GM21381 (cell line): ENCODE measurements around the gene CRACDL.

Experiments
- ATAC-seq: cut with Tn5 transposase; IDR thresholded peaks from one replicate; pipeline ENCODE4 v1.9.1; 2021; ENCODE audit warnings: mild to moderate bottlenecking, moderate library complexity; ENCODE audit not compliant: unreplicated experiment

Gene CRACDL

DNA sequence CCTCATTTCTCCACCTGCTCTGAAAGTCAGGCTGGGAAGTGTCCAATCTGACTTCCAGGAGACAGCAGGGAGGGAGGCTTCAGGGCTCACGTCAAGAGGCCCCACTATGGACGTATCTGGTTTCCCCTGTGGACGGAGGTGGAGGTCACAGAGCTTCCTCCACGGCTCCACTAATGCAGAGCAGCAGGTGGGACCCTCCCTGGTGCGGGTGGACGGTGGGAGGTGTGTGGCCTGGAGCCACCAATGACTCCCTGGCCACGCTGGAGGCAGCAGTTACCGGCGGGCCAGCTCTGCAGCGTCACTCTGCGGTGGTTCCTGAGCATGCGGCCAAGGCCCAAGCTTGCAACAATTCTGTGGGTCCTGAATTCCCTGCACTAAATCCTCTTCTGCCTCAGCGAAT lies 9.0 kb downstream of the CRACDL start:
- no peak for ATAC-seq

DNA sequence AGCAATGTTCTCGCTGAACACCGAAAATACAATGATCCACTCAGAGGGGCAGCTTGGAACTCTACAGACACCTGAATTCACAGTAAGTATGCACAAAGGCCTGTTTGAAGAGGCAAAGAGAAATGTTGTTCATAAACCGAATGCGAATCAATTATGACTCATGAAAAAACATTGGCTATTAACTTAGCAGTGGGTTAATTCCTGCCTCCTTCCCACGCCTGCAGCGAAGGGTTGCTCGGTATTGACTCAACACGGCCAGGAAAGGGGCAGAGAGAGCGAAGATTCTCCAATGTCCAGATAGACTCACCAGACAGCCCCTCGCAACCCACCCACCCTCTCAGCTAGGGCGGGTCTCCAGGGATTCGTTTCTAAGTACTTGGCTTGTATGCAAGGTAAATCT lies 9.4 kb downstream of the CRACDL start:
- no peak for ATAC-seq

DNA sequence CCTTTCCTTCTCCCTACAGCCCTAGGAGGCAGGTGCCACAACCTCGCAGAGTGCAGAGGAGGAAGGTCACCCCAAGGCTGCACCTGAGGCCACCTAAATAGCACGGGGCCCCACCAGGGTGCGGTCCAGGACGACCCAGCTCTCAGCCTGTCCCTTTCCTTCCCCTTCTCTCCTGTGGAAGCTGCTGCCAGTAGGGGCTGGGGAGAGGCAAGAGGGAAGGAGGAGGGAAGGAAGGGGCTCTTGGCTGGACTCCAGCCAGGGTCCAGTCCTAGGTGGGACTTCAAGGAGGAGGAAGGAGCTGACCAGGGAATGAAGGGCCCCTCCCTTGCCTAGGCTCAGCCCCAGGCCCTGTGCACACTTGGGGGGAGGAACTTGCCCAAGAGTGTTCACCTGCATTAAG lies 11.1 kb downstream of the CRACDL start:
- ATAC-seq, result no peak

DNA sequence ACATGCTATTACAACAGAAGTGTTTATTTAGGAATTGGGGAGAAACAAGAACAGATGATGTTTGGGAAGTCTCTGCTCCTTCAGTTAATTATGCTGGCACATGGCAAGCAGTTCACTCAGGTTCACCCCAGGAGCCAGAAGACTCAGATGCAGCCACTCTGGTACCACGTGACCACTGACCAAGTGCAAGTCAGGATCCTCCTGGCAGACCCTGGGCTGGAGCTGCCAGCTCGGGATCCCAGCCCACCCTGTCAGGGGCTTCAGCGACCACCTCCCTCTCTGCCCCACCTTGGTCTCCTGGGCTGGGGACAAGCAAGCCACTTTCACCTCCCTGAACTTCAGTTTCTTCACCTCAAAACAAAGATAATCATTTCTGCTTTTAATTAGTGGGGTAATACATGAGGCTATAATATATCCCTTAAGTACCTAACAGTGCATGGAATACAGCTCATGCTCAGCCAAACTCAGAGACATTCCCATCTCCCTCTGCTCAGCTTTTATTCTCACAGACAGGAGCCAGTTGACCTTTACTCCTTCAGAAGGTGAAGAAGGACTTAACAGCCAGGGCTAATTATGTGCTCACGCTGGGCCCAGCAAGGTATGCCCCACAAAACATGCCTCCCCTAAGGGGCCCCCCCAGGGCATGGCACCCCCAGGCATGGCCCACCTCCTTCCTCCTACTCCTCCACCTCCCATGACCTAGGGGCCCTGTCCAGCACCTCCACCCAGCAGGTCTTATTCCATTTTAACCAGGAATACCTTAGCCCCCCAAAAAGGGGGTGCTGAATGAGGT lies 11.8 kb downstream of the CRACDL start:
- ATAC-seq, result no peak

DNA sequence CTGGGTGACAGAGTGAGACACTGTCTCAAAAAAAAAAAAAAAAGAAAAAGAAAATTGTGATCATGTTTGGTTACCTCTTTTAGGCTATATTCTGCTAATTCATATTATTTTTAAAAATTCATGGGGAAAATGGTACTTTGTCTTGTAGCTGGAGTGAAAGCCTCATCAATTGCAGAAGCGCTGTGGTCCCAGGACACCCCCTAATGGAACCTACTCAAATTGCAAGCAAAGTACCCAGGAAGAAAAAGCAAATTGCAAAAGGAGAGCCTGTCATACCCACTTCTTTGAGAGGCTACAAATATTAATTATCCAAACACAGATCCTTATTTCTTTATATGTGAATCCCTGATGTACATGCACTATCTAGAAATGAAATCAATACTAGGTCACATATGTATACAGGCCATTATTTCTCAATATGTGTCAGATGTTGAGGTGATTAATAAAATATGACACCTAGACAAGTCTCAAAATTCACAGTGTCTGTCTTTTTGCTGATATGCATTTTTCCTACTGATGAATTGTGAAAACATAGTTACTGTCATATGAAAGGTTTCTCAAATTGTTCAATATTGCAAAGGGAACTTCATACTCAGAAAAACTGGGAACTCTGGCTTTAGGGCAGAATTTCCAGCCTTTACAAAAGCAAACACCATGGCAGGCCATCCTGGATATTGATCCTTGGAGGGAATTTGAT lies 12.6 kb downstream of the CRACDL start:
- ATAC-seq, result no peak

DNA sequence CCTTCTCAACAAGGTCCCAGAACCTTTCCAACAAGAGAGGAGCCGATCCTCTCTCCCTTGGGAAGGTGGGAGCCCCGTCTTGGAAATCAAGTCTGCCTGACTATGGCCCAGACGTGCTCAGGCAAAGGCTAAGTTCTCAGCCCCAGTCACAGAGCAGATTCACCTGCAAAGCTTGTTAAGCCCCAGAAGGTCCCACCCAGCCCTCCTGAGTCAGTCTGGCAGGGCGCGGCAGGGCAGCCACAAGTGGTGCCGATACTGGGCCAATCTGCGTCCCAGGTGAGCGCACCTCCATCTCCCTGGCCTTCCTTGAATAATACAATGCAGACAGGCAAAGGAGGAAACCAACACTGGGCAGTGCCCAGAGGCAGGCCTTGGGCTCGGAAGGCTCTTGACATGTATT lies 15.0 kb downstream of the CRACDL start:
- no peak for ATAC-seq

DNA sequence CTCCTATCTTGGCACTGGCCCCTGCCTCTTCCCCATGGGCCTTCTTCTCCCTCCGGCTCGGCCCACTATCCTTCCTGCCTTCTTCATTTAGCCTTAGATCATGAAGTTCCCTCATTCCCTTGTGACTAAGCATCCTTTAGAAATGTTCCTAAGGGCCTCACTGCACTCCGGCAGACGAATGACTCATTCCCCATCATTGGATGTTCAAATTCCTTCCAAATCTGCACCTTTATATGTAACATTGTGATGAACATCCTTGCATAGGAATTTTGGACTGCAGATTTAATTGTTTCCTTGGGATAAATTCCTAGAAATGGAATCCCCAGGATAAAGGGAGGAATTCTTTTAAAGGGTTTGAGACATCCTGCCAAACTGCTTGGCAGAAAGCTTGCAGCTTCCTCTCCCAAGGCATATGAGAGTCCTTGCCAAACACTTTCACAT lies 19.0 kb downstream of the CRACDL start:
- ATAC-seq, result no peak

DNA sequence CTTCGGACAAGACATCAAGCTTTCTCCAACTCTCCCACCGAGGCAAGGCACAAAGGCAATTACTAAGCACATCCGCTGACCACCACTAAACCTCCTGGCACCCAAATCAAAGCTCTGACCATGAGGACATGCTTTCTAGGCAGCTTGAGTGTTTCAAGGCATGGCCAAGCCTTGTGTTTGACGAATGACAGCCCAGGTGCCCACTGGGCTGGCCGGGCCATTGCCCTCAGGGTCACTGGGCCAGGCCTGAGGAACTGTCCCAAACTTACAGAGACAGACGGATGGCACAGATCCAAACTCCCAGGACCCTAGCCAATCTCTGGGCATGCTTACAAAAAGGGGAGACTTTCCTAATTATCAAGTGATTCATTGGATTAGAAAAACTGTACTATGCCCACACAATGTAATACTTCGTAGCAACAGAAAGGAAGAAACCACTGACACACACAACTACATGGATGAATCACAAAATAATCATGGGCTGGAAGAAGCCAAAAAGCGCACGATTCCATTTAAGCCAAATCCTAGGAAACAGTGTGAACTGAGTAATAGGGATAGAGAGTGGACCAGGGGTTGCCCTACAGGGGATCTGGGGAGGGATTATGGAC lies 20.2 kb downstream of the CRACDL start:
- no peak for ATAC-seq

DNA sequence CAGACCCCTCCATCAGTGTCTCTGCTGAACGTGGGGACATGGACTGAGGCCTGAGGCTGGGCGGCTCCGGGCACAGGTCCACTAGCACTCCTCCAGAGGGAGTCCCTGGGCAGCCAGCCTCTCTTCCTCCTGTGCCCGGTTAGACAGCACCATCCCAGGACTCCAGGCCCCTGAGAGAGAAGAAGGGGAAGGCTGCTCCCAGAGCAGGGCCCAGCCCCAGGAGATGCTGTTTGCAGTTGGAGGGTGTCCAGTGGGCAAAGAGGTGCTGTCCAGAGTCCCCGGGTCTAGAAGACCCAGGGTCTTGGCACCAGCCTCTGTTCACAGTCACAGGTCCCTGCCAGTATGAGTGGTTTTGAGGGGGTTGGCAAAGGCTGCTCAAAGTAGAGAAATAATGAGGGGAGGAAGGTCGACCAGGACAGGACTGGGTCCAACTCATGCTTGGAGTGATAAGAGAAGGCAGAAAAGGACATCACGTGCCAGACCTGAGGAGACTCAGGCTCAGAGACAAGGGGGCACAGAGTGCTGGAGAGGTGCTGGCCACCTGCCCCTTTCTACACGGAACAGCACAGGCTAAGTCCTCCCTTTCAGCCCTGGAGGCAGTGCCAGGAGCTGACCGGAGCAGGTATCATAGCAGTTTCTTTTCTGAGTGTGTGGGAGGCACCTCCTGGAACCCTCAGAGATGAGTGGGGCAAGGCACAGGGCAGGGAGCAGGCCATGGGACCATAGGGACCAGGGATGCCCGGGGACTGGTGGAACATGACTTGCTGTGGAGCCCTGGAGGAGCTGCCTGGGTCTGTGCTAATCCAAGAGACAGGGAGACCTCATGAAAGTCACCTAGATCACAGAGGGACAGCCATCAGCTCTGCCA lies 21.1 kb downstream of the CRACDL start:
- ATAC-seq, result no peak

DNA sequence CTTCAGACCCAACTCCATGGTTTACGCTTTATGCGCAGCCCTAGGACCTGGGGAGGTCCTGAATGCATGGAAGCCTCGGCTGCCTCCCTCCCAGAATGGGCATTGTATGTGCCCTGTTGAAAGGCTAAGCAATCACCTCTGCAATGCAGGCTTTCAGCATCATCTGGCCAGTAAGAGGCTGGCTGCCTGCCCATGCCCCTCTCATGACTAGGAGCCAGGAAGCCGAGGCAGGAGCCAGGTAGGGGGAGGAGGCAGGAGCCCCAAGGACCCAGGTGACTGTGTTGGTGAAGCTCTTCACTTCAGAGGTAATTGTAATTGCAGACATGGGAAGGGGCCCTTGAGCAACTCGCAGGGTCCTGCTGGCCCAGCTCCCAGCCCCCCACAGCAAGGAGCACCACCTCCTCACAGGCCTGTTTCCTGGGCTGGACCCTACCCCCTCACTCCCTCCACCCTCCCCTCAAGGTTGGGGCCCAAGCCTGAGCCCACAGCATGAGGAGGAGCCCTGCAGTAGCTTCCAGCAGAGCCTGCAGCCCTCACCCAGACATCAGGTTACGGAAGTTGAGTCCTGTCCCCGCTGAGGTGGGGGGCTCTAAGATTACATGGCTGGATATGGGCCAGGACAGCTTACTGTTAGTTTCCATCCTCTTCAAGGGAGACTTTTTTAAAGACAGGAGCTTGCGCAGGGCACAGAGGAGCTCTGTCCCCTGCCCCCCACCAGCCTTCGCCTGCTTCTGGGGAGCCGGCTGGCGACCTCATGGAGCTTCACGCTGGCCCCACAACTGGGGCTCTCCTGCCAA lies 21.9 kb downstream of the CRACDL start:
- ATAC-seq, result no peak

DNA sequence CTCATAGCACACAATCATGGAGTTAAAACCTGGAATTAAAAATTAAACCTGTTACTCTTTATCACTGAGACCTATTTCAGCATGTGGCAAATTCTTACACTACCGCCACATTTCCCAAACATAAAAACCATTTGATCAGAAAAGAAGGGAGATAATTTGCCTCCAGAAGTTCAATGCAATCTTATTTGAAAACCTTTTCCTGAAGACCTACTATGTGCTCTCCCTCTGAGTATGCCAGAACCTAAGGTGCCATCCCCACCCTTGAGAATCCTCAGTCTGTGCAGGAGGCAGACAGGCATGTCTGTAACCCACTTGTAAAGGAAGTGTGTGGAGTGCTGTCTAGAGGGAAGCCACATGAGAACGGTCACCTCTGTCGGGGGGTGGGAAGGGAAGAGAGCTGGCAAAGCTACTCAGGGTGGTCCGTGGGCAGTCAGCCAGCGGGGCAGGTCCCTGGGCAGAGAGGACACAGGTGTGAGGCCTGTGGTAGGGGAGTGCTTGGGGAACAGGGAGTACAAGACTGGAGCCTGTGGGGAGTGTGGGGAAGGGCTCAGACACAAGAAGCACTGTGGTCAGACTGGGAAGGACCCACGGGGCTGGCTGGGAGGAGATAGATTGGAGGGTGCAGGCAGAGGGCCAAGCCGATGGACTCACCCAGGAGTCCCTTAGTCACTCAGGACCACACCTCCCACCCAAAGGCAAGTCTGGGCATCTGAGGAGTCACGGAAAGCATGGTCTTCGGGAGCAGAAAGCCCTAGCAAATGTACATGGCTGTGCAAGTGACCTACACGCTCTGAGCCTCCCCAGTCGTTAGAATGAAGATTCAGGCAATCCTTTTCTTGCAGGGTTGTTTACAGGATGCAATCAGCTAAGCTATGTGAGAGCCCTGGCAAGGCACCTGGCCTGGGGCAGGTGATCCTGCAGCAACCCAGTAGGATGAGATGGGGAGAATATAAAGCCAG lies 22.8 kb downstream of the CRACDL start:
- ATAC-seq, result no peak

DNA sequence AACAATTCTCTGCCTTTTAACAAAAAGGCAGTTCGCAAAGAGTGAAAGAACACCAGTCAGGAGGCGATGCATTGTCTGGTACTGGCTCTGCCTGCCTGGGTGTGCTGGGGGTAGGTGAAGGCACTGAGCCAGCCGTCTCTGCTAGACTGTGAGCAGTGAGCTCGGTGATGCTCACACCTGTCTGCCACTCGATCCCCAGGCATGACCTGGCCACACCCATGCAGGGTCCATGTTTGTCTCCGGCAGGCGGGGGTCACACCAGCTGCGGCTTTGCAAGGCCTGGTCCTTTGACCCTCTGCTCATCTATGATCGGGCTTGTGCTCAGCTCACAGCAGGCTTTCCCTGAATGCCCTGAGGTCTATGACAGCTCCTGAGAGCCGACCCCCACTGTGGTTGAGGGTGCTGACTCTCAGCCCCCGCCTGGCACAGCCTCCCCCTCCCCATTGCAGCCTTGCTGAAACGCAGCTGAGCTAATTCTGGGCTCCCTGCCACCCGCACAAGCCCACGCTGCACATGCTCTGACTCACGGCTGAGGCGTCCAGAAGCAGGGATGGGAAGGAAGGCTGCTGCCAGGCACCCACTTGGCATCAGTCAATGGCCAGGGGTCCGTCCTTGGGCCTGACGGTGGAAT lies 23.7 kb downstream of the CRACDL start:
- no peak for ATAC-seq

DNA sequence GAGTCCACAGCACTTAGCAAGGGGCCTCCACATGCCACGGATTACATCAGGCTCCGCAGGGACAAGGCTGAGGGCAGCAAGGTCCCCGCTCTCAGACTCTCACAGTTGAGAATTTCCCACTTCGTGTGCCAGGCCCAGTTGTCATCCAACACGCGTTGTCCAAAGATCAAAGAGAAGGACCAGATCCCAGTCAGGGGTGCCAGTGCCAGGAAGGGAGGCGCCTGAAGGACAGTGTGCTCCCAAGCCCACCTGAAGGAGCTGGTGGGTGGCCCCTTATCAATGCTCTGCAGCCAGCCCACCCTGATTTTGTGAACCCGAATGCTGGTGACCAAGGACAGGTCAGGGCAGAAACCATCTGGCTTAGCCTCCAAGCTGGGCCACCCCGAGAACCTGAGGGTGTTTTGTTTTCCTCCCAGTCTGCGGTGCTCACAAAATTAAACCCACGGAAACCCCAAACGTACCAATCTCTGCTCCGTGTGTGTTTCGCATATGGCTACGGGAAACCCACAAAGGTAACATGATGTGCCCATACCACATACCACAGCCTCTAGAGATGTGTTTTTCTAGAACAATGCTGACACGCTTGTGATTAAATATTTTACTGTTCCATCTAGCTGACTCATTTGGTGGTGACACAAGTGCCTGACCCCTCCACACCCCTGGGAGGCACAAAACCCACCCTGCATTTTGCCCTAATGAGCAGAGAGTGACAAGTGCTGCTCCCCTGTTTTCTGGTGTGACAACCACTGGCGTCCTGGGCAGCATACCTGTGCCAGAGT lies 24.5 kb downstream of the CRACDL start:
- ATAC-seq, result no peak

DNA sequence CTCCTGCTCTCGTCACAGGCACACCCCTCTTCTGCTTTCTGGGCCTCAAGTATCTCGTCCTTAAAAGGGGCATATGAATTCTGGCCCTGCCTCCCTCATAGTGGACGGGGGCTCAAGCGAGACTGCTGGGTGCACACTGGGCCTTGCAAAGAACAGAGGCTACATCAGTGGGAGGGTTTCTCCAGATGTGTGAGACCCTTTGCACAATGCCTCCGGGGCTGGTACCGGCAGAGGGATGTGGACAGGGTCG lies 25.0 kb downstream of the CRACDL start:
- no peak for ATAC-seq

DNA sequence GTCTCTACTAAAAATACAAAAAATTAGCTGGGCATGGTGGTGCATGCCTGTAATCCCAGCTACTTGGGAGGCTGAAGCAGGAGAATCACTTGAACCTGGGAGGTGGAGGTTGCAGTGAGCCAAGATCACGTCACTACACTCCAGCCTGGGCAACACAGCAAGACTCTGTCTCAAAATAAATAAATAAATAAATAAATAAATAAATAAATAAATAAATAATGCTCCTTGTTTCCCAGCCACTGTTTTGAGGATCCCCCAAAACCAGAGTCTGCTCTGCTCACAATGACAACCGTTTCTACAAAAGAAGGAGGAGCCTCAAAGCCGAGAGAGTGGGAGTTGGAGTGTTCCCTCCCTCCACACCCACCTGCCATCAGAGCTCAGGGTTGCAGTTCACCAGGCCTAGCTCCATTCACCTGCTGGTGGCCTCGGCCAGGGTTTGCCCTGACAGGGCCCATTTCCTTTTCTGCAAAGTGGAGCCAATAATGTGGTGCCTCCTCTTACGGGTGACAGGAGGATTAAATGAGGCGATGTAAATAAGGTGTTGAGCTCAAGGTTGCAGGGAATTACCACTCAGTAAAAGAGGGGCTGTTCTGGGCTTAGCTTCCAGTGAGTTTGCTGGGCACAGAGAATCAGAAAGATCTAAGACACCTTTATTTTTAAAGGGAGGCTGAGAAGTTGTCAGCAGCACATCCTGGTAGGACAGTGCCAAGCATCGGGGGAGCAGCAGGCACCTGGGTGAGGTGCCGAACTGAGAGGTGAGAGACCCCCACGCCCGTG lies 25.5 kb downstream of the CRACDL start:
- no peak for ATAC-seq

DNA sequence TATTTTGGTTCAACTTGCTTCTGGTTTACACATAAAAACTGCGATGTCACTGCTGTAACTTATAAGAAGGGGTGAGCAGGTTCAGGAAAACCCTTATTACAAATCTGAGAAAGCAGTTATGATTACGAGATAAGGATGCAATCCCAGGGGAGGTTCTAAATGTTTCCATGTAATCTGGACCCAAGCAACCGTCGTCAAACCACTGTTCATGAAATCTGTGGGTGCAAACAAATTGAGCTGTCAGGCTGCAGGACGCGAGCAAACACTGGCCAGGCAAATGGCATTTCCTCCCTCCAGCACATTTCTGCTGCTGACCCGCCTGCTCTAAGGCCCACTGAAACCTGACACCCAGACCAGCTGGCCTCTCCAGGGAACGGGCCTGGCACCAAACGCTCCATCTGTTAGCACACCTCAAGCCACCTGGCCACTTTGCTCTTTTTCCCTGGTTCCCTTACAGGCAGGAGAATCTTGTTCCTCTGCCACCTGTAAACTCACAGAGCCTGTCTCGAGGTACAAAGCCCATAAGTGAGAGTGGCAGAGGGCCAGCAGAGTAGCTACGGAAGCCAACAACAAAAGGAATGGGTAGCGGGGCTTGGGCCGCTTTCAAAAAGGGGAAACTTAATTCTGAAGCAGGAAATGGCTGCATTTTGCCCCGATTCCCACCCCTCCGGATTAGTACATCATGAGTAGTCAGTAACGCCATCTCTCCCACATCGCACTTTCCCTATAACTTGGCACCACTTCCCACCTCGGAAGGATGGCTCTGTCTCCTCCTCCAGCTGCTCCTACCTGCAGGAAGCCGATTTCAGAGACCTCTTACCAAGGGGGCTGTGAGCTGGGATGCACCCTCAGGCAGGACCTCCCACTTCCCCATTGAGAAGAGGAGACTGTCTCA lies 26.5 kb downstream of the CRACDL start:
- no peak for ATAC-seq

DNA sequence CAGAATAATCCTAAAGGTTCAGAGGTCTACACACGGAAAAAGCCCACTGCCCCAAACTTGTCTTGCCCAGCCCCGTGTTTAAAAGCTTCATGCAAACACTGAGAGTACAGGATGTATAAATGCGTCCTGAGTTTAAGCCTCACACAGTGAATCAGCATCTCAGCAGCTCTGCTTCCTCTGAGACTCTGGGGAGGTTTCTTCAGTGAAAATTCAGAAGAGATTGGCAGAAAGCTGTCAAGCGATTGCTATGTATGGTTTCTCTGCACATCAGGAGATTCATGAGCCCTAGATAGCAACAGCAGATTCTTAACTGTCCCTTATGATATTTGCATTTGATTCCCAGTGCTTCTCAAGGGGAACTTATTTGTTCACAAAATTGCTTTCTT lies 27.1 kb downstream of the CRACDL start:
- ATAC-seq, result no peak
